SK-N-DZ (cell line): ENCODE measurements around the gene GRID1.
"Not testable (repeated sequence)": the region's sequence is repeated elsewhere in the genome, so short reads cannot be mapped to it uniquely, and the experiment has no call there.

ENCODE experiments used
- DNase-seq: peaks from one replicate; pipeline ENCODE4 v3.0.0-alpha.2; 2015; ENCODE audit warnings: low spot score

The GRID1 gene

GRCh38 chr10:86254081-86254480 lies 112.5 kb downstream of the GRID1 start:
- DNase-seq = no peak

- DNase-seq = peak; percentile 88
Measured at GRCh38 chr10:86253091-86254072, 113.2 kb downstream of the GRID1 start.

DNA sequence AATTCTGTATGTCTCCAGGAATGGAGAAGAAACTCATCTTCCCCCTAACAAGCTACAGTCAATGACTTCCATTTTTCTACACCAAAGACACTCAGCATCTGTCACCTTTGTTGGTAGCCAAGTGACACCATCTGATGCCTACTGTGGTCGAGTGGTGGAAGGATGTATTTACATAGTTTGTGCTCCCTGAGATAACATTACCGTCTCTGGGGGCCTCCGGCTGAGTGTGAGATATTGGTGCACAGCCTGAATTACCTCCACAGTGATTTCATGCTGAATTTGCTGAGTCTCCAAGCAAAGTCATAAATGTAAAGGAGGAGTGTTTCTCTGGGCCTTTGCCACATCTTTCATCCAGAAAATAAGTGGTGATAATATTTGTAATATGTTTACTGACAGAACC lies 114.0 kb downstream of the GRID1 start:
- peak; percentile 44 for DNase-seq

- DNase-seq = no peak
Measured at GRCh38 chr10:86252079-86252478, 114.5 kb downstream of the GRID1 start.

GRCh38 chr10:86251426-86251825 lies 115.2 kb downstream of the GRID1 start:
- DNase-seq = peak; percentile 39

GRCh38 chr10:86250399-86250798 lies 116.2 kb downstream of the GRID1 start:
- no peak for DNase-seq

DNA sequence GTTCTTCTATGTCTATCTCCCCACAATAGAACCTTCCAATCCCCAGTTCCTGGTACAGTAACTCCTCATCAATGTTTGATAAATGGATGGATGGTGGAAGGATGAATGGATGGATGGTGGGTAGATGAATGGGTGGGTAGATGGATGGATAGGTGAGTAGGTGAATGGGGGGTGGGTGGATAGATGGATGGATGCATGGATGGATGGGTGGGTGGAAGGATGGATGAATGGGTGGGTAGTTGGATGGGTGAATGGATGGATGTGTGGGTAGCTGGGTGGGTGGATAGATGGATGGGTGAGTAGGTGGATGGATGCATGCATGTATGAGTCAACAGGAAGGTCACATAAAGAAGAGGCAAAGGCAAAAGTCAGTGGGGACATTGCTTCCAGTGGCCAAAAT lies 116.8 kb downstream of the GRID1 start:
- DNase-seq = no peak

GRCh38 chr10:86248062-86248461 lies 118.5 kb downstream of the GRID1 start:
- no peak for DNase-seq

DNA sequence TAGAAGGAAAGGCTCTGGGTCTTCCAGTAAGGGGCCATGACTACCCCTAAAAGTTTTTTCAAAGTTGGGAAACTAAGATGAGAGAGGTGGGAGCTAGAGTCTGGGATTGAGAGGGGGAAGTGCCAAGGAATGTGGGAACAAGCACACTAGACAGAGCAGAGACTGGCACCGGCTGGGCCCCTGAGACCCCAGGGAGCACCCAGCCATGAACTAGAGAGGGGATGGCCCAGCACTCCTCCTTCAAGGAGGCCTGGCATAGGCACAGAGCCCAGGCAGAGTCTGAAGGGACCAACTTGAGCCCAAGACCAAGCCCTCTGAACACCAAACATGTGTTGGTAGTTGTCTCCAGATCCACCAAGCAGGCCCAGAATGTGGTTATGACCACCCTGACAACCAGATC lies 119.0 kb downstream of the GRID1 start:
- DNase-seq = no peak

- DNase-seq = no peak
Measured at GRCh38 chr10:86247073-86247472, 119.5 kb downstream of the GRID1 start.

- DNase-seq = no peak
Measured at GRCh38 chr10:86246279-86246940, 120.2 kb downstream of the GRID1 start.

- no peak for DNase-seq
Measured at GRCh38 chr10:86245015-86245394, 121.6 kb downstream of the GRID1 start.

DNA sequence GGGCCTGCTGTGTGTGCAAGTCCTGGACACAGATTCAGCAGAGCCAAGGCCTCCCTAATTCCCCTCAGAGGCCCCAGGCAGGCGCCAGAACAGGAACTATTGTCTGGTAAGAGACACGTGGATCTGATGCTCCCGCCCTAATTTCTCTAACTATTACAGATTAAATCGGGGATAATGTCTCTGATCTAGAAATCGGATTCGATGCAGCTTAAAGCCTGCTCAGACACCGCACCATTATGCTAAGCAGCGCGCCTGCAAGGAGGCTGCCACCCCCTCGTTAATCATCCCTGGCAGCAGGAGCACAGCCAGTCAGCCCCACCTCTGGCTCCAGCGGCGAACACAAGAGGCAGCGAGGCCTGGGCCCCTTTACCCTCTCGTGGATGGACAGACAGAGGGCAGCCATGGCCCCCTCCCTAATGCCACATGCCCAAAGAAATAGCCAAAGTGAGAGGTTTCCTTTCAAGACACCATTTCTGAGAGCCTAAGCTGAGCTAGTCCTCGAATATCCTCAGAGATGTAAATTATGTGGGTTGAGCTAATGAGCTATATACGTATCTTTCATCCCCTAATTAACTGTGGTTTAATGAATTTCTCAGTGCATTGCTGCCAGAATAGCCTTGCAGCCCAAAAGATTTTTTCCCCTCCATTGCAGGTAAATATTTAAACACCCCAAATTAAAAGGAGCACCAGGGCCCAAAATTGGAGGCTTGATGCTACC lies 122.1 kb downstream of the GRID1 start:
- DNase-seq = peak; percentile 91

GRCh38 chr10:86243651-86244155 lies 122.9 kb downstream of the GRID1 start:
- DNase-seq = no peak

DNA sequence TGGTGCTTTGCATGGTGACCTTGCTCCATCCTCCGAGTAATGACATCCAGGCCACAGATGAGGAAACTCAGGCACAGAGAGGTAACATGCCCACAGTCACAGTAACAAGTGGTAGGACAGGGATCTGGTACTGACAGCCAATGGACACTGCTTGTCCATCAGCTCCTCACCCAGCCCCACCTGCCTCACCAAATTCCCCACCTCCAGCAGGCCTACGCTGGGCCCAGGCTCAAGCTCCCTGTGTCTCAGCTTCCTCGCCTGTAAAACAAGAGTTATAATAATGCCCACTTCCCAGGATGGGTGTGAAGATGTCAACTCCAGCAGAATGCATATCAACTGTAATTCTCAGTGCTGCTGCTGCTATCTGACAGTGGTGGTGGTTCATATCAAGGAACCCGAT lies 123.8 kb downstream of the GRID1 start:
- no peak for DNase-seq

- not testable (repeated sequence) for DNase-seq
Measured at GRCh38 chr10:86238089-86238488, 128.5 kb downstream of the GRID1 start.

DNA sequence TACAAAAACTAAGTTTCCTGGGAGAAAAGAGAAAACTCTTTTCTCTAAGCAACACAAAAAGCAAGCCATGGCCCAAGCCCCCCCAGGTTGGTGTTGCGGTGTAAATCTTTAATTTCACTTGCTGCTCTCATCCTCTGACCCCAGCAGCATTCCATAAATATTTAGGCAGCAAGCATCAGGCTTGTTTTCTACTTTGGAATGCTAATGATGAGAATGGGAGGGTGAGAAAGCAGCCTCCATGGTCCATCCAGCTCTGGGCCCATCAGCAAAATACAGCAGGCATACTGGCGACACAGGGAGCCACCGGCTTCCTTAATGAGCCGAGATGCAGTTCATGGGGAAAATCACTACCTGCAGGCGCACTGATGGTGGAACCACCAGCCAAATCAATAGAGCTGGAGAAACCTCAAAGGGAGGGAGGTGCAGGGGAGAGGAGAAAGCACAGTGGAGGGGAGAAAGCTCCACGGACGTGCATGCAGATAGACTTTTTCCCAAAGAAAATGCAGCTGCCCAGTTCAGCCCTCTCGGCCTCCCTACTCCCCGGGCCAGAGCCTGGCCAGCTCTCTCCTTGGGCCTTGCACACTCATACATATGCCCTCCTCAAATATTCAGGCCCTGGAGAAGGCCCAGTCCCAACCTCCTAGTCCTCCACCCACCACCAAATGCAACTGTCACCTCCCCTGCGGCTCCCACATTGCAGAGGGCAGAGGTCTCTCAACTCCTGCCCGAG lies 131.9 kb downstream of the GRID1 start:
- DNase-seq = no peak

DNA sequence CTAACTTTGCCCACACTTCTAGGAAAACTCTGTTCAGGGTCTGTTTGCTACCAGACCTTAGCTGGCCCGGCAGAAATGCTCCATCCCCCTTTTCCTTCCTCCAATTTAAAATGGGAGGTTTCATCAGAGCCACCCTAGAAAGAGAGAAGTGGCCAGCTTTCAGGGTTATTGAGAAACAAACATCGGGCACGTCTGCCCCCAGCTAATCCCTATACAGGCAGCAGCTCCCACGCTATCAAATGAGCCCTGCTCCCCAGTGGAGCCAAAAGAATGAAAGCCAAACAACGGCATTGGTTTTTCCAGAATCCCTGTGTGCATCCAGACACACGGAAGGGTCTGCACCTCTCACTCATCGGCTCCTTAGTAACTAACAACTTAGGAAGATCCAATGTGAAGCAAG lies 132.5 kb downstream of the GRID1 start:
- DNase-seq = no peak

DNA sequence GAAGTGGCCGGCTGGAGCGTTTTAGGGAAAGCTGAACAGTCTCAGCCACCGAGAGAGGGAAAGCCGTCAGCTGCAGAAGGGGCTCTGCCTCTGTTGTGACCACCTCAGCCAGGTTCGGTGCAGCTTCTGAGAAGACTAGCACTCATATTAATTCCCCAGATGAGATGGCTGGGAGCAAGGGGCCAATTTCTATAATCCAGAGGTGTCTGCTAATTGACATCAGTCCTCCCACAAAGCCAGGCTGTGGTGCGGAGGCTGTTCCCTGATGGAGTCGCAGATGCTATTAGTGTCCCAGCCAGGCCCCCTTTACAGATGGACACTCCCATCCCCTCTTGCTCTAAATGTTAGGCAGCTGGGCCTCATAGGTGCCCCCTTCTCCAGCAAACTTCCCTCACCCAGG lies 133.5 kb downstream of the GRID1 start:
- DNase-seq = no peak

DNA sequence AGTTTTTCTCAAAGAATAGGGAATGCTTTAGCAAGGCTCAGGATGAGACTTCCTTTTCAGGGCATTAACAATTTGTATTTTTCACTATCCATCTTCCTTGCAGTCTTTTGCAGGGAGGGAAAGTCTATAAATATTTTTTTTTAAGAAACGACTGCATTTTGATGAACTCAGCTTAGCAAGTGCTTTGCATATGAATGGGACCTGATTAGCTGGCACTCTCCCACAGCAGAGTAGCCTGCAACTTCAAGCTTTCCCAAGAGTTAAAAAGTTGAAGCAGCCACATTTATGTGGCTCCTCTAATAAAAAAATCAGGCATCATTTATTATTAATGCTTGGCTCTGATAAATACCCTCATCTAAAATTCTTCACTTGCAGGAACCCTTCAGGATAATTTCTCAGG lies 134.0 kb downstream of the GRID1 start:
- DNase-seq = no peak

GRCh38 chr10:86231796-86232560 lies 134.6 kb downstream of the GRID1 start:
- DNase-seq = no peak
